Choroid plexus epithelial cell (primary cell): ENCODE data around the gene TMEM132D.
A peak's percentile ranks its signal among the peaks of the same experiment; 100 is the strongest.

Experiments used
- DNase-seq: peaks from one replicate; pipeline ENCODE4 v3.0.0-alpha.2; 2010; ENCODE audit warnings: low read depth
- H3K4me3 ChIP-seq: 2 replicates; pipeline ENCODE4 v1.5.1; 2011; ENCODE audit warnings: low read depth, mild to moderate bottlenecking, control low read depth, low read length, moderate library complexity
- TF ChIP-seq, protein P1 (sequence below): conservative IDR thresholded peaks from 2 replicates; pipeline ENCODE4 v1.5.1; 2011; ENCODE audit warnings: low read depth, mild to moderate bottlenecking, control low read depth, inconsistent platforms, low read length, moderate library complexity

The TMEM132D gene

DNA sequence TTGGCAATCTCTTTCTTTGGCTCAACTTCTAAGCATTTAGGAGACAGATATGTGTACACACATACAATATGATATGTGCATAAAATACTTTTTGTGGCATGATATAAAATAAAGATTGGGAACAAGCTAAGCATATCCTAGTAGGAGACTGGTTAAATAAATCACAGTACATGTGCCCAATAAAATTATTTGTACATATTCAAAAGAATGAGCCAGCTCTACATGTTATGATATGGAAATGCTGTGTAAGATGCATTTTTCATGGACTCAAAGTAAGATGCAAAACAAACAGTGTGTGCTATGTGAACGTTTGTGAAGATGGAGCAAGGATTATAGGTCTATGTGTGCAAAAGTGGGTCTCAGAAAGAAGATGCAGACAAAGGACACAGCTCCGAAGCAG is 311.4 kb downstream of the TMEM132D start:
- no peak for DNase-seq
- TF ChIP-seq, protein P1, sequence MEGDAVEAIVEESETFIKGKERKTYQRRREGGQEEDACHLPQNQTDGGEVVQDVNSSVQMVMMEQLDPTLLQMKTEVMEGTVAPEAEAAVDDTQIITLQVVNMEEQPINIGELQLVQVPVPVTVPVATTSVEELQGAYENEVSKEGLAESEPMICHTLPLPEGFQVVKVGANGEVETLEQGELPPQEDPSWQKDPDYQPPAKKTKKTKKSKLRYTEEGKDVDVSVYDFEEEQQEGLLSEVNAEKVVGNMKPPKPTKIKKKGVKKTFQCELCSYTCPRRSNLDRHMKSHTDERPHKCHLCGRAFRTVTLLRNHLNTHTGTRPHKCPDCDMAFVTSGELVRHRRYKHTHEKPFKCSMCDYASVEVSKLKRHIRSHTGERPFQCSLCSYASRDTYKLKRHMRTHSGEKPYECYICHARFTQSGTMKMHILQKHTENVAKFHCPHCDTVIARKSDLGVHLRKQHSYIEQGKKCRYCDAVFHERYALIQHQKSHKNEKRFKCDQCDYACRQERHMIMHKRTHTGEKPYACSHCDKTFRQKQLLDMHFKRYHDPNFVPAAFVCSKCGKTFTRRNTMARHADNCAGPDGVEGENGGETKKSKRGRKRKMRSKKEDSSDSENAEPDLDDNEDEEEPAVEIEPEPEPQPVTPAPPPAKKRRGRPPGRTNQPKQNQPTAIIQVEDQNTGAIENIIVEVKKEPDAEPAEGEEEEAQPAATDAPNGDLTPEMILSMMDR, result no peak
- H3K4me3 ChIP-seq, result no peak overlapping the region

DNA sequence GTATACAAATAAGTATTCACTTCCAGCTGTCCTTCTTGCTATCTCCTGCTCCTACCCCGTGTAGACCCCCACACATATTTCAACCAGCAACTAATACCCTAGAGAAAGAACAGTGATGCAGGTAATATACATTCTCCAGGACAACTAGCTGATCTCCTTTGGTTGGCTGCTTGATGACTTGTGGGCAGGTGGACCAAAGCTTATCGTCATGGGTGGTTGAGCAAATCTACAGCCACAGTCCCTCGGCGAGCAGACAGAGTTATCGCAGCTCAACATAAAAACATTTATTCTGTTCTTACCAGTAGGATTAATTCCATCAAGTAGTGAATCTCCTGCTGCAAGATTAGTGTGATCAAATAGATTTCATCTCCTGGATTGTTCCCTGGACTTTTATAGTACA is 314.3 kb downstream of the TMEM132D start:
- TF ChIP-seq, protein P1, result no peak
- DNase-seq, result no peak
- no peak overlapping the region for H3K4me3 ChIP-seq

DNA sequence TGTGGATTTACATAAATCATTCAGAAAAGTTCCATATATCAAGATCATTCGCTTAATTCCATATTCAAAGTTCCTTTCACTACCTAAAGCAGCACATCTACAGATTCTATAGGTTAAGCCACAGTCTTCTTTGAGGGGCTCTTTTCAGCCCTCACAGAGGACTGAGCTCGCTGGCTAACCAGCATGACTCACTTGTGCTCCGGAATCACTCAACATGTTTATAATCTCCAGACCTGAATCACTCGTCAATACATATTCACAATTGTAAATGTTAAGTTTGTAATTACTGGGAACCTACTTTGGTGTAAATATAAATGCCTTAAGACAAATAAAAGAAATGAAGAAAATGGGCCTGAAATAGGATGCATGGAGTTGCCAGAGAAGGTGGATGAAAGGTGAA is 315.7 kb downstream of the TMEM132D start:
- H3K4me3 ChIP-seq, result no peak overlapping the region
- TF ChIP-seq, protein P1, result no peak
- DNase-seq, result no peak

DNA sequence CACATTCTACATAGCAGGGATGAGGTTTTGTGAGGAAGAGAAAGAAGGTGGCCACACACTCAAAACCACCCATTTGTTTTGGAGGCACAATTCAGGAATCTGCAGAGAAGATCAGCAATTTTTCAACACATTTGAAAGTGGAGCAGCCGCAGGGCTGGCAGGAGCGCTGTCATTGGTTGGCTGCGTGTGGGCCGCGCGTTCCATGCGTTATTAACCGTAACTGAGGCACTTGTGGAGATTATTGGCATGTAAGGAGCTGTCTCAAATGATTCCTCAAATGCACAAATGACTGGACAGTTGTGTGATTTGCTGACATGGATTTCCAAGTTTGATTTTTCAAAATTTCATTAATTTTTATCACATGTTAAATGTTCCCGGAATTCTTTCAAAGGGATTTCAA is 318.5 kb downstream of the TMEM132D start:
- H3K4me3 ChIP-seq, result no peak overlapping the region
- TF ChIP-seq, protein P1, result no peak
- no peak for DNase-seq

DNA sequence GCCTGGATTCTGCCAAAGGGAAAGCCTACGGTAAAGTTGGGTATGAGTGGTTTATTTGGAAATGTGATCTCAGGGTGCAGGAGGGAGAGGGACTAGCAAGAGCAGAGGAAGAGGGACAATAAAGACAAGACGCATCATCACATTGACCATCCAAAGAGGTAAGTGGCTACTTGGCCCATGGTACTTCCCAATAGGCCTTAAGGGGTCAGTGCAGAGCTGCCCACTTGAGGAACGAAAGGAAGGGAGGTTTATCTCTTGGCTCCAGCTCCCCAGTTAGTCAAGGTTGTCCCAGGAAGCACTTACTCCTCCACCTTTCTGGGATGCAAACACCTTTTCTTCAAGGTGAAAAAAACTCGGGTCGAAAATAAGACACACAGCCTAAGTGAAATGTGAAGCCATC is 323.9 kb downstream of the TMEM132D start:
- H3K4me3 ChIP-seq, result no peak overlapping the region
- TF ChIP-seq, protein P1, result no peak
- no peak for DNase-seq

DNA sequence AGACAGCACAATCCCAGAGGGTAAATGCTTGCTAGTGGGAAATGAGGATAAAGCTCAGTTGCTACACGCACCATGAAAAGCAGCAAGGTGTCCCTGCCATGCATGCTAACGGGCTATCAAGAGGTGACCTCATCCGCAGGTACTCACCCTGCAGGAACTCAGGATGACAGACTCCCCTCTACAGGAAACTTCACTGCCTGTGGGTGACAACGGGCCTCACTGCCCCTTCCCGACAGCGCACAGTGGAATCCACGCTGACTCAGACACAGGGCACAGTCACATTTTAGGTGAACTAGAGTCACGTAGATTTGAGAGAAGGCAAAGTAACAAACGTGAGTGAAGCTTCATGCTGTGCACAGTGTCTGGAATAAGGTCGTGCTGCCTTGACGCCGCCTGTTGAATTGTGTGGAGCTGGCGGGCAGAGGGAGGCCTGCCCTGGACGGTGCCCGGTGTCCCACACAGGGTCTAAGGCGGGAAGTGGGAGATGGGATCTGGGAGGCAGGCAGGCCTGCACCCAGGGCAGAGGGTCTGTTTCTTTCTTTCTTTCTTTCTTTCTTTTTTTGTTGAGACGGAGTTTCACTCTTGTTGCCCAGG is 331.8 kb downstream of the TMEM132D start:
- DNase-seq, result no peak
- TF ChIP-seq, protein P1, result no peak
- no peak overlapping the region for H3K4me3 ChIP-seq

DNA sequence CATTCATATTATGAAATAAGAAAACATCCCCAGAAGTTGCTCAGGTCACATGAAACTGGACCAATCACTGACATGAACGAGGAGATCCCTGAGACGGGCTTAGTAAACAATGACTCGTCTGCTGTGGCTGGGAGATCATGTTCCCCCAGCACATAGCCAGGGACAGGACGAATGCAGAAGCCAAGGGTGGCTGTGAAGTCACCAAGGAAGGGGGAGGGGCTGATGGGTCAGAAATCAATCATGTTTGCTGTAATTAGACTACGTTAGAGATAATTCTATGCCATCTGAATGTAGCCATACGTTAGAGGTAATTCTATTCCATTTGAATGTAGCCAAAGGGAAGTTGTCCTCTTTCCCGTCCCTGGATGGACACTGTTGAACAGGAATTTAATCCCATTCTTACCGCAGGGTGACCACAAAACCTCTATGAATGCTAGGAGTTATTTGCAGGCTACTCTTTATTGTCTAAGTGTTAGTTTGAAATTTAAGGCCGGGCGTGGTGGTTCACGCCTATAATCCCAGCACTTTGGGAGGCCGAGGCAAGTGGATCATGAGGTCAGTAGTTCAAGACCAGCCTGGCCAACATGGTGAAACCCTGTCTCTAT is 332.9 kb downstream of the TMEM132D start:
- TF ChIP-seq, protein P1, result no peak
- peak; percentile 37 for DNase-seq
- H3K4me3 ChIP-seq, result no peak overlapping the region
